Effector memory CD4-positive, alpha-beta T cell (primary cell): ENCODE data around the gene DLGAP4.

Source experiments
- DNase-seq, 3 donors: peaks; one replicate each; pipeline ENCODE4 v3.0.0-alpha.2; 2020
- H3K27ac ChIP-seq: 2 replicates; pipeline ENCODE4 v1.7.0; 2013; ENCODE audit warnings: mild to moderate bottlenecking, low read length, moderate library complexity; ENCODE audit not compliant: insufficient read depth, poor library complexity, severe bottlenecking
- H3K27me3 ChIP-seq: replicated peaks from 2 replicates; pipeline ENCODE4 v1.7.0; 2013; ENCODE audit warnings: mild to moderate bottlenecking, low read length; ENCODE audit not compliant: insufficient read depth, control insufficient read depth, poor library complexity, severe bottlenecking
- H3K36me3 ChIP-seq: 2 replicates; pipeline ENCODE4 v1.7.0; 2013; ENCODE audit warnings: mild to moderate bottlenecking, low read length, moderate library complexity; ENCODE audit not compliant: control insufficient read depth, insufficient read depth
- H3K4me1 ChIP-seq: 2 replicates; pipeline ENCODE4 v1.7.0; 2013; ENCODE audit warnings: low read length, mild to moderate bottlenecking; ENCODE audit not compliant: control insufficient read depth, insufficient read depth, poor library complexity, severe bottlenecking
- H3K4me3 ChIP-seq: 2 replicates; pipeline ENCODE4 v1.7.0; 2013; ENCODE audit warnings: low read length, low read depth, mild to moderate bottlenecking; ENCODE audit not compliant: insufficient read depth, poor library complexity, severe bottlenecking
- H3K9me3 ChIP-seq: 2 replicates; pipeline ENCODE4 v1.7.0; 2013; ENCODE audit warnings: mild to moderate bottlenecking, low read length, moderate library complexity; ENCODE audit not compliant: control insufficient read depth

The DLGAP4 gene

DNA sequence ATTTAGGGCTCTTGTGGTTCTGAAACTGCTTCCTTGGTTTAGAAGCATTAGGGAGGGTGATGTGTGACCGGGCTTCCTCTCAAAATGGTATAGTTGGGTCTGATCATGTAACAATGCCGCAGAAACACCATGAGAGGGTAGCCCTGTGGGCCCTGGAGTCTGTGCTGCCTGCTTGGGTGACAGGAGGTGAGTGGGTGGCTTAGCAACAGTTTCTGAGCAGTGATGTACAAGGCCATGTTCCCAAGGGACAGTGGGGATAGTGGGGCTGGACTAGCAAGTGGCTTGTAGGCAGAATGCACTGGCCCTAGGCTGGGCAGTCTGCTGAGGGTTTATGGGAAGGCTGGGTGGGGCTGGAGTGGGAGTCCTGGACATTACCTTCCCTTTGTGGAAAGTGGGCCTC is 128.2 kb downstream of the DLGAP4 start:
- H3K4me3 ChIP-seq = no peak overlapping the region
- no peak overlapping the region for H3K27ac ChIP-seq
- H3K27me3 ChIP-seq = no peaks in the 10 kb centered on the region
- no peaks in the 10 kb centered on the region for H3K4me1 ChIP-seq
- no peaks in the 10 kb centered on the region for H3K9me3 ChIP-seq
- DNase-seq = no peak
- H3K36me3 ChIP-seq = no peaks in the 10 kb centered on the region

- H3K4me3 ChIP-seq = no peak overlapping the region
- no peaks in the 10 kb centered on the region for H3K9me3 ChIP-seq
- H3K36me3 ChIP-seq = no peaks in the 10 kb centered on the region
- H3K27ac ChIP-seq = no peak overlapping the region
- H3K4me1 ChIP-seq = no peaks in the 10 kb centered on the region
- H3K27me3 ChIP-seq = no peaks in the 10 kb centered on the region
- no peak for DNase-seq
These were observed 129.0 kb downstream of the DLGAP4 start for GRCh38 chr20:36435124-36435523.

- Histone ChIP-seq H3K36me3 (no peaks in the 10 kb centered on the region), H3K4me1 (no peaks in the 10 kb centered on the region), H3K27me3 (no peaks in the 10 kb centered on the region), H3K27ac (no peak overlapping the region), H3K4me3 (peak overlapping the region; percentile 43), H3K9me3 (no peaks in the 10 kb centered on the region)
- DNase-seq = peak; percentile 77 to 83 (median 80)
These were observed 129.7 kb downstream of the DLGAP4 start for GRCh38 chr20:36435592-36436541.

- Histone ChIP-seq H3K27me3 (no peaks in the 10 kb centered on the region), H3K4me3 (no peak overlapping the region), H3K9me3 (no peaks in the 10 kb centered on the region), H3K4me1 (no peaks in the 10 kb centered on the region), H3K36me3 (no peaks in the 10 kb centered on the region), H3K27ac (no peak overlapping the region)
- peak; percentile 25 to 43 (median 25) for DNase-seq
These were observed 133.0 kb downstream of the DLGAP4 start for GRCh38 chr20:36439040-36439730.

- no peaks in the 10 kb centered on the region for H3K36me3 ChIP-seq
- H3K4me3 ChIP-seq = no peak overlapping the region
- DNase-seq = no peak
- H3K27me3 ChIP-seq = no peaks in the 10 kb centered on the region
- H3K4me1 ChIP-seq = no peaks in the 10 kb centered on the region
- H3K9me3 ChIP-seq = no peaks in the 10 kb centered on the region
- H3K27ac ChIP-seq = no peak overlapping the region
These were observed 133.6 kb downstream of the DLGAP4 start for GRCh38 chr20:36439731-36440072.

- H3K27ac ChIP-seq = no peak overlapping the region
- no peak for DNase-seq
These were observed 134.4 kb downstream of the DLGAP4 start for GRCh38 chr20:36440370-36441026.

GRCh38 chr20:36441027-36441414 is 134.9 kb downstream of the DLGAP4 start:
- Histone ChIP-seq H3K27ac (no peak overlapping the region), H3K4me3 (no peak overlapping the region), H3K36me3 (no peaks in the 10 kb centered on the region), H3K4me1 (no peaks in the 10 kb centered on the region), H3K9me3 (no peaks in the 10 kb centered on the region), H3K27me3 (no peaks in the 10 kb centered on the region)
- no peak for DNase-seq

More at GRCh38 chr20:36440370-36441026, 134.4 kb downstream of the DLGAP4 start:
- Histone ChIP-seq H3K36me3 (no peaks in the 10 kb centered on the region), H3K4me3 (no peak overlapping the region), H3K9me3 (no peaks in the 10 kb centered on the region), H3K4me1 (no peaks in the 10 kb centered on the region), H3K27me3 (no peaks in the 10 kb centered on the region)

DNA sequence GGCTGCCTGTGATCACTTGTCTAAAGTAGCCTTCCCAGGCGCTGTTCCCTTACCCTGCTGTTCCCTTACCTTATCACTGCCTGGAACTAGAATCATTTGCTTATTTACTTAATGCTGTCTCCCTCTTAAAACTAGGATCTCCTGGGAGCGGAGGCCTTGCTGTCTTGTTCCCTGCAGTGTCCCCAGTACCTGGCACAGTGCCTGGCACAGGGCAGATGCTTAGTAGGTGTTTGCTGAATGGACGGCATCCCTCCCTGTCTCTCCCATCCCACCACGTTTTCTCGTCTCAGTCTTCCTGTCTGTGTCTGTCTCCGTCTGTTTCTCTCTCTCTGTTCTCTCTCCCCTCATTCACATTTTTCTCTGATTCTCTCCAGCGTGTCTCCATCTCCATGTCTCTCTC is 135.3 kb downstream of the DLGAP4 start:
- H3K36me3 ChIP-seq = no peaks in the 10 kb centered on the region
- H3K4me3 ChIP-seq = no peak overlapping the region
- no peak overlapping the region for H3K27ac ChIP-seq
- no peak for DNase-seq
- H3K4me1 ChIP-seq = no peaks in the 10 kb centered on the region
- H3K27me3 ChIP-seq = no peaks in the 10 kb centered on the region
- H3K9me3 ChIP-seq = no peaks in the 10 kb centered on the region

GRCh38 chr20:36445847-36446246 is 139.7 kb downstream of the DLGAP4 start:
- Histone ChIP-seq H3K36me3 (no peaks in the 10 kb centered on the region), H3K4me3 (no peak overlapping the region), H3K27me3 (no peaks in the 10 kb centered on the region), H3K9me3 (no peaks in the 10 kb centered on the region), H3K27ac (no peak overlapping the region), H3K4me1 (no peaks in the 10 kb centered on the region)
- DNase-seq = no peak

DNA sequence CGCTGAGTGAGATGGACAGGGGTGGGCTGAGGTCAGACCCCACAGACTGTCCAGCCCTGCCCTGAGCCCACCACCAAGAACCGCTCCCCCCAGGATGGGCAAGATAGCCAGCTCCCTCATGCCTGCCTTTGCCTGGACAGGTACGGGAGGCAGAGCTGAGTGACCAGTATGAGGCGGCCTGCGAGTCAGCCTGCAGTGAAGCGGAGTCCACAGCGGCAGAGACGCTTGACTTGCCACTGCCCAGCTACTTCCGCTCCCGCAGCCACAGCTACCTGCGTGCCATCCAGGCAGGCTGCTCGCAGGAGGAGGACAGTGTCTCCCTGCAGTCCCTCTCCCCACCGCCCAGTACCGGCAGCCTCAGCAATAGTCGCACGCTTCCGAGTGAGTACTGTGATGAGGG is 140.4 kb downstream of the DLGAP4 start:
- Histone ChIP-seq H3K27me3 (no peaks in the 10 kb centered on the region), H3K4me1 (no peaks in the 10 kb centered on the region), H3K27ac (no peak overlapping the region), H3K9me3 (no peaks in the 10 kb centered on the region), H3K36me3 (no peaks in the 10 kb centered on the region), H3K4me3 (no peak overlapping the region)
- no peak for DNase-seq
